Measurements from ENCODE around the gene CAMK2G. TPM values are rescaled to one million over a fixed set of nuclear protein-coding genes. Genes with fewer than 3 reads are reported as not detected.
"Not testable (repeated sequence)": the region's sequence is repeated elsewhere in the genome, so short reads cannot be mapped to it uniquely, and the experiment has no call there.

CAMK2G gene
- total RNA-seq: 16.7 and 19.0 TPM in 2 replicates

GRCh38 chr10:73874267-73875138 is at the start of gene CAMK2G:
Gene CAMK2G, minus strand, starts transcription at chr10:73874555. Its CDS starts 94 bp downstream, at chr10:73874461.
- DNase-seq (ENCODE audit: low read depth in 2 of 2): peak; percentile 86 to 87

GRCh38 chr10:73922864-73923133 is 48.4 kb upstream of the CAMK2G start:
- DNase-seq (ENCODE audit: low read depth in 2 of 2): no peak

- no peak for DNase-seq (ENCODE audit: low read depth in 2 of 2)
These were observed 47.9 kb upstream of the CAMK2G start for GRCh38 chr10:73922007-73922863.

GRCh38 chr10:73920089-73920488 is 45.7 kb upstream of the CAMK2G start:
- DNase-seq (ENCODE audit: low read depth in 2 of 2): no peak

GRCh38 chr10:73919481-73919880 is 45.1 kb upstream of the CAMK2G start:
- DNase-seq (ENCODE audit: low read depth in 2 of 2): not testable (repeated sequence)

GRCh38 chr10:73917566-73918305 is 43.4 kb upstream of the CAMK2G start:
- DNase-seq (ENCODE audit: low read depth in 2 of 2): no peak

GRCh38 chr10:73916761-73917470 is 42.6 kb upstream of the CAMK2G start:
- no peak for DNase-seq (ENCODE audit: low read depth in 2 of 2)

GRCh38 chr10:73915206-73915851 is 41.0 kb upstream of the CAMK2G start:
- DNase-seq (ENCODE audit: low read depth in 2 of 2): no peak

GRCh38 chr10:73914036-73914435 is 39.7 kb upstream of the CAMK2G start:
- no peak for DNase-seq (ENCODE audit: low read depth in 2 of 2)

GRCh38 chr10:73911553-73912004 is 37.2 kb upstream of the CAMK2G start:
- peak; percentile 29 to 61 for DNase-seq (ENCODE audit: low read depth in 2 of 2)

GRCh38 chr10:73910764-73911552 is 36.6 kb upstream of the CAMK2G start, which contains the start of gene PLAU:
Gene PLAU, plus strand, starts transcription at chr10:73911132. Its CDS starts 424 bp downstream, at chr10:73911556.
- DNase-seq (ENCODE audit: low read depth in 2 of 2): peak in 1 of 2 donors; percentile 56

GRCh38 chr10:73910401-73910763 is 36.0 kb upstream of the CAMK2G start:
- no peak for DNase-seq (ENCODE audit: low read depth in 2 of 2)

- DNase-seq (ENCODE audit: low read depth in 2 of 2): peak in 1 of 2 donors; percentile 42
These were observed 35.3 kb upstream of the CAMK2G start for GRCh38 chr10:73909540-73910115.

GRCh38 chr10:73908853-73909539 is 34.6 kb upstream of the CAMK2G start:
- peak; percentile 71 to 99 for DNase-seq (ENCODE audit: low read depth in 2 of 2)

- peak in 1 of 2 donors; percentile 45 for DNase-seq (ENCODE audit: low read depth in 2 of 2)
These were observed 33.6 kb upstream of the CAMK2G start for GRCh38 chr10:73907841-73908517.

GRCh38 chr10:73906524-73907447 is 32.4 kb upstream of the CAMK2G start:
- peak in 1 of 2 donors; percentile 90 for DNase-seq (ENCODE audit: low read depth in 2 of 2)
